Stimulated activated CD8-positive, alpha-beta memory T cell treated with anti-CD3 and anti-CD28 coated beads, Interleukin-7, amount 100 ng/mL, for 24 hours (primary cell): Measurements from ENCODE around the gene DDIT4.
"Not testable (repeated sequence)": the region's sequence is repeated elsewhere in the genome, so short reads cannot be mapped to it uniquely, and the experiment has no call there.

ENCODE experiments used
- DNase-seq: peaks from one replicate; pipeline ENCODE4 v3.0.0-alpha.2; 2020; ENCODE audit warnings: low read depth

DDIT4 gene

DNA sequence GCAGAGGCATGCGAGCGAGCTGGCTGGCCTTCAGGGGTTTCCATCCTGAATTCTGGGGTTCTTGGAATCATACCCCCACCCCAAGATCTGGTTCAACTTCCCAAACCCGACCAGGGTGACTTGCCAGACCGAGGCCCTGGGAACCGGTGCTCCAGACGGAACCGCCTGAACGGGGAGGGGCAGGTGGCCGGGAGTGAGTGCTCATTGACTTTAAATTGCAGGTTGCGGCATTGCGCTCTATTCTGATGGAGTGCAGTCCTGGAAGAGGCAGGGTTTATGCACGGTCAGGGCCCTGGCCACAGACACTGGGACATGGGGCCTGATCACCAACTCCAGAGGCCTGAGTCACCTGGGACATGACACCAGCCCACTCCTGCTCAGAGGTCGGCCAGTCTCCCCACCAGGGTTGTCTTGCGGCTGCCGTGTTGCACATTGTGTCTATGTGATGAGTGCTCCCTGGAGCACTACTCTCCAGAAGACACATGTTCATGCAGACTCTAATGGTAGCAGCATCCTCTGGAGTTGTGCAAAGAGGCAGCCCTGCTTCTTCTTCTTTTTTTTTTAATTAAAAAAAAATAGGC is 5.8 kb upstream of the DDIT4 start:
- DNase-seq: no peak

DNA sequence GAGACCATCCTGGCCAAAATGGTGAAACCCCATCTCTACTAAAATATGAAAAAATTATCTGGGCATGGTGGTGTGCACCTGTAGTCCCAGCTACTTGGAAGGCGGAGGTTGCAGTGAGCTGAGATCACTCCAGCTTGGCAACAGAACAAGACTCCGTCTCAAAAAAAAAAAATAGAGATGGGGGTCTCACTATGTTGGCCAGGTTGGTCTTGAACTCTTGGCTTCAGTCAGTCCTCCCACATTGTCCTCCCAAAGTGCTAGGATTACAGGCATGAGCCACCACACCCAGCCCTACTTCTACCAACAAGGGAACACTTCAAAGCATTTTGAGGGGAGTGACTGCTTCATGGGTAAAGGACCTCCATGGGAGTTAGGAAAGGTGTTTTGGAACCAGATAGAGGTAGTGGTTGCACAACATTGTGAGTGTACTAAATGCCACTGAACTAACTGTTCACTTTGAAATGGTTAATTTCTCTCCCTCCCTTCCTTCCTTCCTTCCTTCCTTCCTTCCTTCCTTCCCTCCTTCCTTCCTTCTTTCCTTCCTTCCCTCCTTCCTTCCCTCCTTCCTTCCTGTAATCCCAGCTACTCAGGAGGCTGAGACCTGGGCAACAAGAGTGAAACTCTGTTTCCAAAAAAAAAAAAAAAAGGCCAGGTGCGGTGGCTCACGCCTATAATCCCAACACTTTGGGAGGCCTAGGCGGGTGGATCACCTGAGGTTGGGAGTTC is 5.1 kb upstream of the DDIT4 start:
- DNase-seq: not testable (repeated sequence)

DNA sequence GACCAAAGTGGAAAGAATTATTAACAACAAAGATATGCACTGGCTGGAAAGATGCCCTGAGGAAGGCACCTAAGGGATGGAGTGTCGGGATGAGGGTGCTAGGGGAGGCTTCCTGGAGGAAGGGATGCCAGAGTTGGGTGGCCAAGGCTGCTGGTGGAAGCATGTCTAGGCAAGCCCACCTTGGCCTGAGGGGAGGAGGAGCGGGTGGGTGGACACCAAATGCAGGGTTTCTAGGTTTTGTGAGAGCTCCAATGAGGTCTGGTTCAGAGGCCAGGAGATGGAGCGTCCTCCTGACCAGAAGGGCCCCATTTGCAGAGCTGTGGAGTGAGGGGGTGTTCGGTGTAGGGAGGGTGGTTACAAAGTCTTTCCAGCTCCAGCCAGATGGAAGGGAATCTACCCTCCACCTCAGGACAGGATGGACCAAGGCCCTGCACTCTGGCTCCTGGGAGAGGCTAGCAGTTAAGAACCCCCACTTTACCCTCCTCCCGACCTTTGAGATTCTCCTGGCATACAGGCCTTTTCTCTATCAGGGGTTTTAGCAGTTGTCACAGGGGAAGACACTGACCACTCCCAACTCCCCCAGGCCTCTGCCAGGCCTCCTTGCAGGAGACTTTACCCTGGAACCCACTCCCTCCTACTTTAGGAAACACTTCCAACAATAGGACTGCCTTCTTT is 3.0 kb upstream of the DDIT4 start:
- DNase-seq: no peak

DNA sequence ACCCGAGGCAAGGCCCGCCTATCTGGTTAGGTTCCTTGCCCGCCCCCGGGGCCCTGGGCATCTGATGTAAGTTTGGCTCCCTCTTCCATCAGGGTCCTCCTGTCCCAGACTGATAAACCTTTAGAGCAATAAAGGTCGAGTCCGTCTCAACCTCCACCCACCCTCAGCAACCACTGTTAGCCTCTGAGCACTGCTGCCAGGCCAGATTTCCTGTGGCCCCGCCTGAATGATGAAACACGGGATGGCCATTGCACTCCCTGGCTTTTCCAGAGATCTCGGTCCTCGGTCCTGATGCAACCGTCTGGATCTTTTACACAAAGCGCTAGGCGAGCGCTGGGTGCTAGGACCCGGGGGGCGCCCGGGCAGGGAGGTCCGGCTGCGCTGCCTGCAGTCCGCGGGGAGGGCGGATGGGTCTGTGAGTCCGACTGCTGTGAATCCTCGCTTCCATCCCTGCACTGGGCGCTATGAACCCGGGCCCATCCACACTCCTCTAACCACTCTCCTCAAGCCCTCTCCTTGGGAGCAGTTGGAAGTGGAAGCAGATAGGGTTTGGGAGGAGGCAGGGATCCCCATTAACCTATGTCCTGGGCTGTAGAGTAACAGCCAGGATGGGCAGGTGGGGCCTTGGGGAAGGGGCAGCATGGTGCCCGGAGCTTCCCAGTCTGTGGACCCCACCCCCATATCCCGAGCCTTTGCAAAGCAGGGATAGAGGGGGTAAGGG is 875 bp upstream of the DDIT4 start:
- DNase-seq: no peak

DNA sequence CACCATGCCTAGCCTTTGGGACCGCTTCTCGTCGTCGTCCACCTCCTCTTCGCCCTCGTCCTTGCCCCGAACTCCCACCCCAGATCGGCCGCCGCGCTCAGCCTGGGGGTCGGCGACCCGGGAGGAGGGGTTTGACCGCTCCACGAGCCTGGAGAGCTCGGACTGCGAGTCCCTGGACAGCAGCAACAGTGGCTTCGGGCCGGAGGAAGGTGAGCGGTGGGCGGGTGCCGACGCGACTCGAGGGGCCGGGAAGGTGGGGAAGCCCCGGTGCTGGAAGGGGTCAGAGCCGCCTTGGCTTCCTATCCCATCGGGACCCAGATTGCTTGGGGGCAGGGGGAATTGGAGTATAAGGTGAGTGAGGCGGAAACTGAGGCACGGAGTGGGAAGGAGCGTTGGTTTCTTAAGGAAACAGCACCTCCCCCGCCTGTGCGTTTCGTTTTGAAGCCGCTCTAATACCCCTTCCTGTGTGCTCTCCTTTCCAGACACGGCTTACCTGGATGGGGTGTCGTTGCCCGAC is 547 bp downstream of the DDIT4 start:
- DNase-seq: no peak

DNA sequence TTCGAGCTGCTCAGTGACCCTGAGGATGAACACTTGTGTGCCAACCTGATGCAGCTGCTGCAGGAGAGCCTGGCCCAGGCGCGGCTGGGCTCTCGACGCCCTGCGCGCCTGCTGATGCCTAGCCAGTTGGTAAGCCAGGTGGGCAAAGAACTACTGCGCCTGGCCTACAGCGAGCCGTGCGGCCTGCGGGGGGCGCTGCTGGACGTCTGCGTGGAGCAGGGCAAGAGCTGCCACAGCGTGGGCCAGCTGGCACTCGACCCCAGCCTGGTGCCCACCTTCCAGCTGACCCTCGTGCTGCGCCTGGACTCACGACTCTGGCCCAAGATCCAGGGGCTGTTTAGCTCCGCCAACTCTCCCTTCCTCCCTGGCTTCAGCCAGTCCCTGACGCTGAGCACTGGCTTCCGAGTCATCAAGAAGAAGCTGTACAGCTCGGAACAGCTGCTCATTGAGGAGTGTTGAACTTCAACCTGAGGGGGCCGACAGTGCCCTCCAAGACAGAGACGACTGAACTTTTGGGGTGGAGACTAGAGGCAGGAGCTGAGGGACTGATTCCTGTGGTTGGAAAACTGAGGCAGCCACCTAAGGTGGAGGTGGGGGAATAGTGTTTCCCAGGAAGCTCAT is 1.1 kb downstream of the DDIT4 start:
- DNase-seq: no peak

DNA sequence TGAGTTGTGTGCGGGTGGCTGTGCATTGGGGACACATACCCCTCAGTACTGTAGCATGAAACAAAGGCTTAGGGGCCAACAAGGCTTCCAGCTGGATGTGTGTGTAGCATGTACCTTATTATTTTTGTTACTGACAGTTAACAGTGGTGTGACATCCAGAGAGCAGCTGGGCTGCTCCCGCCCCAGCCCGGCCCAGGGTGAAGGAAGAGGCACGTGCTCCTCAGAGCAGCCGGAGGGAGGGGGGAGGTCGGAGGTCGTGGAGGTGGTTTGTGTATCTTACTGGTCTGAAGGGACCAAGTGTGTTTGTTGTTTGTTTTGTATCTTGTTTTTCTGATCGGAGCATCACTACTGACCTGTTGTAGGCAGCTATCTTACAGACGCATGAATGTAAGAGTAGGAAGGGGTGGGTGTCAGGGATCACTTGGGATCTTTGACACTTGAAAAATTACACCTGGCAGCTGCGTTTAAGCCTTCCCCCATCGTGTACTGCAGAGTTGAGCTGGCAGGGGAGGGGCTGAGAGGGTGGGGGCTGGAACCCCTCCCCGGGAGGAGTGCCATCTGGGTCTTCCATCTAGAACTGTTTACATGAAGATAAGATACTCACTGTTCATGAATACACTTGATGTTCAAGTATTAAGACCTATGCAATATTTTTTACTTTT is 1.8 kb downstream of the DDIT4 start:
- DNase-seq: no peak

DNA sequence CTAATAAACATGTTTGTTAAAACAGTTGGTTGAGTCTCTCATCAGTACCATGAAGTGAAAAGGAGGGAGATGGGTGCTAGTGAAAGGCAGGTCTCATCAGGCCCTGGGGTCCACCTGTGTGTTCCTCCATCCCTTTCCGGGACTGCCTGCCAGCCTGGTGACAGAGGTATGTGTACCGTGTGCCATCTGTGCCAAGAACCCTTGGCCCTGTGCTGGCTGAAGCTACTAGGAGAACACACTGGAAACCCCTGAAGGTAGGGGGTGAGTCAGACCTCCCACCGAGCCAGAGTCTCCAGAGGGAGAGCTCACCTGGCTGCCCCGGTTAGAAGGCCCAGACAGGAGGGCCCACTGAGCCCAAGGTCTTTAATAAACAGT is 2.3 kb downstream of the DDIT4 start:
- DNase-seq: no peak

DNA sequence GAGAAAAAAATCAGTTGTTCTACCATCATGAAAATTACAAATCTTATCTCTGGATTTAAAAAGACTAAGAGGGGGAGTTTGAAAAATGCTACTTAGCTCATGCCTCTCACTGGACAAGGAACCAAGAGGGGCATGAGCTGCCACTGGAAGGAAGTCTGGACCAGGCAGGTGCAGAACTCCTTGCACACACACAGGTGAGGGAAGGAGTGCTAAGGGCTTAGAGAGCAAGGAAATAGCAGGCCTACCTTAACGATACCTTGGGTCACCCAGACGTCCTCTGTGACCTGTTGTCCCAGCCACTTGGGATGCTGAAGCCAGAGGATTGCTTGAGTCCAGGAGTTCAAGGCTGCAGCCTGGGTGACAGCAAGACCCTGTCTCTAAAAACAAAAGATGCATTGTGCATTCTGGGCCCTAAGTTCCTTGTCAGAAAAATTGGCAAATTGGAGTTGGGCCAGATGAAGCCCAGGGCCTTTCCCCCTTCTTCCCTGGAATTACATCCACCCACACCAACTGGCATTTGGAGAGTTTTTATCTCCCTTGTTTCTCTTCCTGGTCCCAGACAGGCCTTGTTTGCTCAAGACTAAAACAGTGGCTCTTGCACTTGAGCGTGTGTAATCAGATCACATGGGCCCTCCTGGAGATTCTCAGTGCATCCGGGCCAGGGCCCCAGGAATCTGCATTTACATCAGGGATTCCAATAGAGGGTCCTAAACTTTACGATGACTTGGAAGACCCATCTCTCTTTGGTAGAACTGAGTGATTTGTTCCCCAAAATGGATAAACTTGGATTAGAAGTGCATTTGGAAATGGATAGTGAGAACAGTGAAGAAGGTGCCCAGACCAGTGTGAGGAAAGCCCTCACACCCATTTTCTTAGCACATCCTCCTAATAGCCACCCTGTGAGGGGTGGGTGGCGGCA is 3.0 kb downstream of the DDIT4 start:
- no peak for DNase-seq

DNA sequence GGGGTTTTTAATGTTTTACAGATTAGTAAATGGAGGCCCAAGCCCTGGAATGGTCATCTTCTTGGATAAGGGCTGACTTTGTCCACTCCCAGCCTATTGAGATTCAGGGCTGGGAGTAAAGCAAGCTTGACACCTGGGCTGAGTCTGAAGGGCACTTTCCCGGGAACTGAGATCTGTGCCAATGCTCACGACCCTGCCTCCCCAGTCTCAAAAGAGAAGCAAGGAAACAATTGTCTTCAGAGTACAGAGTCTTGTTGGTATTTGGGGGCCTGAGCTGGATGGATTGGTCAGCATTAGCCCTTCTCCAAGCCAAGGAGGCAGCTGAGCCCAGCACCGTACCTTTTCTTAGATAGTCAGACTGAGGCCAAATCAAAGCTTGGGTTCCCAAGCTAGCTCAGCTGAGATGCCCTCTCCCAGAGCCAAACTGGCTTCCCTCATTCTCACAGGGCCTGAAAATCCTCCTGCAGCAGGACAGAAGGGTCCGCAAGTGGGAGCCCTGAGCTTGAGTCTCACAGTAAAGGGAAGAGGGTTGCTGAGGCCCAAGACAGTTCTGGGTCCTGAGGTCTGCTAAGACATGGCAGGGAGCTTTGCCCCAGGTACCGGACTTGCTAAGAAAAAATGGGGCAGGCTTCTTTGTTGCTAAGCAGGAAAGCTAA is 3.7 kb downstream of the DDIT4 start:
- DNase-seq: no peak

DNA sequence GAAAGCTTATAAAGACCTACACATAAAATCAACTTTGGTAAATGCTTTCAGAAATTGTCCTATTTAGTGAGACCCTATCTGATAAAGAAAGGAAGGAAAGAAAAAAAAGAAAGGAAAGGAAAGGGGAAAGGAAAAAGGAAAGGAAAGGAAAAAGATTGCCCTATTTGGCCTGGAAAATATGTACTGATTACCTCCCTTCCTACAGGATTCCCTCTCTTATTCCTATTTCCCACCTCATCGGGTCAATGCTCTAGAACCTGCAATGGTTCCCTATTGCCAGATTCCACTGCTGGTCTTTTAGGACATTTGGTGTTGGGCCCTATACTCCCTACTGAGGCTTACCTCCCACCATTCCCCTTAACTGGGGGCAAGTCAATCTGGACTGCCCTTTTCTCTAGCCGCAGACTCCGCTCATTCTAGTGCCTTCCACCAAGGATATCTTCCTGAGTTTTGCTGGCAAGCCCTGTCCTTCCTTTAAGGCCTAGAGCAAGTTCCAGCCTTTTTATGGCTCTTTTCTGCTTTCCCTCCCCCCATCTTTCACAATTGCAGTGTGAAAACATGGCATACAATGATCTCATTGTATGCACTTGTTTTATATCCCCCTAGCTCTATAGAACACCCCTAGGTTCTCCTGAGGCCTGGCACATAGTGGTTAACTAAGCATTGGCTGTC is 4.4 kb downstream of the DDIT4 start:
- no peak for DNase-seq

DNA sequence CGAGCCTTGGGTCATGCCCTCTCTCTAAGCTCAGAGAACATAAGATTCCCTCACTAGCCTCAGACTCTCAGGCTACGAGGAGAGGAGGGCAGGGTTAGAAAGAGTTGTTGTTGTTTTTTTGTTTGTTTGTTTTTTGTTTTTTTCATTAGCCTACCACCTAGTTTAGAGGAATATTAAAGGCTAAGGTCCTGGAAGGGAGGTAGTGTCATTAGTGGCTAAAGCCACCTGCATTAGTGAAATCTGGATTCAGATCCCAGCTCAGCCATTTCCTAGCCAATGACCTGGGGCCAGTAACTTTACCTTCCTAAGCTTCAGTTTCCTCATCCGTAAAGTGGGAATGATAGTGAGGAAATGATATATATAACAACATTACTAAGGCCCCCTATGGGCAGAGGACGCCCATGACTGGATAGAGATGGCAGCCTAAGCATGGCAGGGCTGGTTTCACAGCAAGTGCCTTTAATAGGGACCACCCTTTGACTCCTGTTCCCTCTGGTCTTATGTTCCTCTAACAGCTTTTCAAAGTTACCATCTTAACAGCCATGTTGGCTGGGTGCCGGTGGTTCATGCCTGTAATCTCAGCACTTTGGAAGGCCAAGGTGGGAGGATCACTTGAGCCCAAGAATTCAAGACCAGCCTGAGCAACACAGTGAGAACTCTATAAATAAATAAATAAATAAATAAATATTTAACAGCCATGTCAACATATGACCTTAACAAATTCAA is 5.1 kb downstream of the DDIT4 start:
- DNase-seq: no peak

DNA sequence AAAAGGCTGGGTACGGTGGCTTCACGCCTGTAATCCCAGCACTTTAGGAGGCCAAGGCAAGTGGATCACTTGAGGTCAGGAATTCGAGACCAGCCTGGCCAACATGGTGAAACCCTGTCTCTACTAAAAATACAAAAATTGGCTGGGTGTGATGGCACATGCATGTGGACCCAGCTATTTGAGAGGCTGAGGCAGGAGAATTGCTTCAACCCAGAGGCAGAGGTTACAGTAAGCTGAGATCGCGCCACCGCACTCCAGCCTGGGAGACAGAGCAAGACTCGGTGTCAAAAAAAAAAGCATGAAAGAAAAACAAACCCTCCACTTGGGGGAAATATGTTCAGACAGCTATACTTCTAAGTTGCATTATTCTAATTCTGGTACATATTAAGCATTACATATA is 5.9 kb downstream of the DDIT4 start:
- not testable (repeated sequence) for DNase-seq

DNA sequence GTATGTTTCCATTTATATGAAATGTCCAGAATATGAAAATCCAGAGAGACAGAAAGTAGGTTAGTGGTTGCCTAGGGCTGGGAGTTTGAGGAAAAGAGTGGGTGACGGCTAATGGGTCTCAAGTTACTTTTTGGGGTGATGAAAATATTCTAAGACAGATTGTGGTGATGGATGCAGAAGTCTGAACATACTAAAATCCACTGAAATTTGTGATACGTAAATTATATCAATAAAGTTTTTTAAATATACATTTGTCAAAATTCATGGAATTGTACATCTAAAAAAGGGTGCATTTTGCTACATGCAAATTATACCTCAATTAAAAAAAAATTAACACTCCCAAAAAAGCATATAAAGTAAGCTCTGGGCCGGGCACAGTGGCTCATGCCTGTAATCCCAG is 9.4 kb downstream of the DDIT4 start:
- no peak for DNase-seq

DNA sequence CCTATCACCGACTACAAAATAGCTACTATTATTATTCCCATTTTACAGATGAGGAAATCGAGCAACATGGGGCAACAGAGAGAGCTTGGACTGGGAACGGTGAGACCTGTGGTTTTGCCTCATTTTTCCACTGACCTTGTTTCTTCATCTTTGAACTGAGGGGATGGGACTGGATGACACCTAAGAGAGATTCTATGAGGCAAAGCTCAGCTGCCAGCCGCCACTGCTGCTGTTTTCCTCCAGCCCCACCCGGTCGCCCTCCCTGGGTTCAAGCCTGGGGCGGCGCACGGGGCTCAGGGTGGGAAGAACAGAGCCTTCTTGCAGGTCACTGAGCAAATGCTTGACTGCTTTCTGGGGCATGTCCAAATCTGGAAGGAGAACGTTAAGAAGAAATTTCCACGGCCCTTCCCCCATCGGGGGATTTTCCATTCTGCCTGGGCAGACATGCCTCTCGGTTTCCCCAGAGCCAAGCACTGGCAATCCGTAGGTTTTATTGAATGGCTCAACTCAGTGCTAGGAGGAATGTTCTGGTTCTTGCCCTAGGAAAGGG is 12.3 kb downstream of the DDIT4 start:
- DNase-seq: no peak

DNA sequence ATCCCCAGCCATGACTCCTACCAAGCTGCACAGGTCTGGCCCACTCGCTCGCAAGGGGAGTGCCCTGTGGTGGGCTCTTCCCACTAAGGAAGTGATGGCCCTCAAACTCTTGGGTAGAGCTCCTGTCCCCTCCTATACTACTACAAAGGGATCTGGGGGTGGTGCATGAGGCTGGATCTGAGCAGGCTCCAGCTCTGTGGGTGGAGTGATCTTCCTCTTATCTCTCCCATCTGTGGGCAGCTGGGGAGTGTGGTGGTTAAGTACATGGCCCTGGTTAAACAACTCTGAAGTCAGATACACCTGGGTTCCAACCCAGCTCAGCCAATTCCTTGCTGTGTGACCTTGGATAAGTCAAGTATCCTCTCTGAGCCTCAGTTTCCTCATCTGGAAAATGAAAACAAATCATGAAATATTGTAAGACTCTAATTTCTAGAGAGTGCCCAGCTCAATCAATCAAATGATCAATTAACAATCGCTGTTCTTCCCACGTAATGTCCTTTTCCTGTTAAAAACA is 17.4 kb downstream of the DDIT4 start:
- DNase-seq: no peak

DNA sequence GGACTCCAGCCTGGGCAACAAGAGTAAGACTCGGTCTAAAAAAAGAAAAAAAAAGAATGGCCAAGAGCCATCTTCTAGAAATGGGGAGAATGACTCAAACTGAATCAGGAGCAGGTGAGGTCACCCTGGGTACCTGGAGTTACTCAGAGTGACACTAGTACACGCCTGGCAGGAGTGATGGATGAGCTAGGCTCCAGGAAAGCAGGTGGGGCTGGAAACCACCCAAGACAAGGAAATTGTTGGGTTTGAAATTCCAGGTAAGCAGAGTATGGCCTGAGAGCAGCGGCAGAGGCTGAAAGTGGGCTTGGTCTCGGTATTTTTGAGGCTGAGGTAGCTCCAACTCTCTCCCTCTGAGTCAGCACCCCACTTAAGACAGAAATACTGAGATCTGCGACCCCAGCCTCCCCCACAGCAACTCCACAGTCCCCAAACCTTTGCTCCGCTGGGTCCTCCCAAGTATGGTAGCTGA is 18.5 kb downstream of the DDIT4 start:
- no peak for DNase-seq

DNA sequence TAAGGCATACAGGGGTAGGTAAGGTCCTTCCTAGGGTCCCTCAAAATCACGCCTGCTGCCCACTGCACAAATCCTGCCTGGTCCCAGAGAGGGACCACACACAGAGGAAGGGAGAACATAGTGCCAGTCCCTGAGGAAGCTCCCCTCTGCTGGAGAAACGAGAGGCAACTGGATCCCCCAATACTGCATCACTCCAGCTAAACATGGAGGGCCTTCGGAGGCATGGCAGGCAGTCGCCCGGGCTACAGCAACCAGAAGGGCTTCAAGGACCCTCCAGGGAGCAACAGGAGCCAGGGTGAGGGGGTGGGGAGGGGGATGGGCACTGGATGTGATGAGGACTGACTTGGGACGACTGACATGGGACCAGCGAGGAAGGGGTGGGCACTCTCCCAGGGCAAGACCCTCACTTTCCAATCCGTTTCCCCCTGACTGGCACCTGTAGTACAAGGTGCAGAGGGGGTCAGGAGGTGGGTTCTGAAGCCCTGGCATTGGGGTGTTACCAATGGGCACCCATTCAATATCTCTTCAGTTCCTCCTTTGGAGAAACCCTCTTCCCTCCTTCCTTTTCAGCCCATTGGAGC is 21.7 kb downstream of the DDIT4 start:
- no peak for DNase-seq
